Small intestine (tissue), 7 donors: ENCODE data around the gene HEATR5B. TPM values are rescaled to one million over a fixed set of nuclear protein-coding genes. Genes with fewer than 3 reads are reported as not detected.

Experiments used
- DNase-seq, 2 donors: peaks; one replicate each; pipeline versions ENCODE4 v3.0.0 to v3.0.0-alpha.2; 2013
- FAIRE-seq: peaks from 2 replicates; lab custom pipeline; 2012; peaks lifted over from hg19 to GRCh38; lab: Jason Lieb, UNC
- H3K27ac ChIP-seq, 3 donors: one replicate each; pipeline ENCODE4 v1.5.1; 2013; ENCODE audit warnings: low read length in 2 of 3, mild to moderate bottlenecking in 2 of 3, control low read depth in 1 of 3, inconsistent platforms in 1 of 3, low read depth in 1 of 3, moderate library complexity in 1 of 3
- H3K27me3 ChIP-seq, 3 donors: one replicate each; pipeline ENCODE4 v1.6.1; 2013; ENCODE audit warnings: low read length in 3 of 3, inconsistent platforms in 1 of 3; ENCODE audit not compliant: control insufficient read depth in 3 of 3, insufficient read depth in 3 of 3
- H3K36me3 ChIP-seq, 3 donors: one replicate each; pipeline ENCODE4 v1.6.1; 2013; ENCODE audit warnings: low read length in 3 of 3, inconsistent platforms in 1 of 3, low read depth in 1 of 3, mild to moderate bottlenecking in 1 of 3, moderate library complexity in 1 of 3; ENCODE audit not compliant: control insufficient read depth in 3 of 3, insufficient read depth in 2 of 3
- H3K4me1 ChIP-seq, 3 donors: one replicate each; pipeline ENCODE4 v1.6.1; 2013; ENCODE audit warnings: low read length in 2 of 3, inconsistent platforms in 1 of 3, low read depth in 1 of 3, mild to moderate bottlenecking in 1 of 3, moderate library complexity in 1 of 3; ENCODE audit not compliant: control insufficient read depth in 3 of 3, insufficient read depth in 2 of 3
- H3K4me3 ChIP-seq, 3 donors: one replicate each; pipeline ENCODE4 v1.5.1; 2013; ENCODE audit warnings: low read length in 3 of 3, control low read depth in 1 of 3, inconsistent platforms in 1 of 3, low read depth in 1 of 3, mild to moderate bottlenecking in 1 of 3, moderate library complexity in 1 of 3
- H3K9me3 ChIP-seq, 2 donors: one replicate each; pipeline ENCODE4 v1.6.1; 2013; ENCODE audit warnings: low read depth in 1 of 2, low read length in 1 of 2; ENCODE audit not compliant: control insufficient read depth in 2 of 2, insufficient read depth in 1 of 2
- WGBS, 3 donors: extraction: QIAGEN DNeasy Blood & Tissue Kit; methylation state at CpG; one replicate each; pipeline ENCODE4 v1.1.7; 2013; 5-methylcytosine and 5-hydroxymethylcytosine counted together
- polyA plus RNA-seq, 4 donors: library from polyadenylated mRNA; stranded (reverse) in 3 of 4; unstranded in 1 of 4; fragments of 200-250 nt in 3 of 4; fragments of 120-200 nt in 1 of 4; gene quantifications; one replicate each; pipeline versions ENCODE4 v1.2.1 to v1.2.3, GENCODE V29; 2013
- donor health status: healthy with polysubstance abuse.
- donor health status: control.
- donor health status: control.
- donor health status: Bipolar disorder and iron deficiency.
- donor health status: healthy.

Gene HEATR5B
- polyA plus RNA-seq, 4 donors: 6.2 to 18.3 (median 10.5) TPM

GRCh38 chr2:37090019-37090477 is 5.9 kb upstream of the HEATR5B start:
- no peak for DNase-seq
- Histone ChIP-seq H3K27me3 (no peaks in the 10 kb centered on the region), H3K4me3 (no peak overlapping the region), H3K9me3 (no peaks in the 10 kb centered on the region), H3K27ac (no peak overlapping the region), H3K4me1 (no peaks in the 10 kb centered on the region), H3K36me3 (peaks cover 7 to 11% (median 9%) of the 10 kb centered on the region in 3 donors)
- no peak for FAIRE-seq
- 73 to 89% (median 81%) methylated on average over 4 of the region's 4 CpGs for WGBS, 3 donors

GRCh38 chr2:37085731-37086147 is 1.6 kb upstream of the HEATR5B start:
- no peak for DNase-seq
- Histone ChIP-seq H3K4me1 (peaks cover 0 to 8% (median 5%) of the 10 kb centered on the region in 3 donors), H3K27me3 (no peaks in the 10 kb centered on the region), H3K36me3 (peaks cover 2 to 10% (median 2%) of the 10 kb centered on the region in 3 donors), H3K27ac (no peak overlapping the region), H3K9me3 (no peaks in the 10 kb centered on the region), H3K4me3 (no peak overlapping the region)
- 55 to 71% (median 66%) methylated on average over 1 of the region's 1 CpG for WGBS, 3 donors
- no peak for FAIRE-seq

- WGBS, 3 donors: 1 to 3% (median 2%) methylated on average over 10 of the region's 10 CpGs
- no peaks in the 10 kb centered on the region for H3K27me3 ChIP-seq
- no peak for DNase-seq
- H3K9me3 ChIP-seq: no peaks in the 10 kb centered on the region
- no peak for FAIRE-seq
- peak overlapping the region; percentile 76 to 89 (median 76) for H3K4me3 ChIP-seq
- H3K36me3 ChIP-seq: peaks cover 2 to 10% (median 2%) of the 10 kb centered on the region in 3 donors
- peaks cover 0 to 11% (median 5%) of the 10 kb centered on the region in 3 donors for H3K4me1 ChIP-seq
- H3K27ac ChIP-seq: peak overlapping the region in 2 of 3 donors; percentile 36 to 89
Observed at GRCh38 chr2:37084797-37085196, 625 bp upstream of the HEATR5B start.

DNA sequence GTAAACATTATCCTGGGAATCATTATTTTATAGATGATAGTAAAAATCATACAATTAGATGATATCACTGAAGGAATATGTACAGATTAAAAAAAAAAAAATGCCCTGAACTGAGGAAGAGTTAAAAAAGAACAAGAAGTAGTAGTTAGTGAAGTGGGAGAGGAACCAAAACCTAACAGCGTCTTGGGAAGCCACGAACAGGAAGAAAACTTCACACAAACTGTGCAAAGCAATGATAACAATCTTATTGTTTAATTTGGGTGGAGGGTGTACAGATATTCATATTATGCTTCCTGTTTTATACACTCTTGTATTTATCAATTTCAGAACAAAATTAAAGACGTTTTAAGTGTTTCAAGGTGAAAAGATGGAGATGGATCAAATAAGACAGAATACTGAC is 3.5 kb downstream of the HEATR5B start:
- Histone ChIP-seq H3K27me3 (no peaks in the 10 kb centered on the region), H3K27ac (no peak overlapping the region), H3K4me1 (peaks cover 0 to 11% (median 5%) of the 10 kb centered on the region in 3 donors), H3K36me3 (peaks cover 0 to 11% (median 5%) of the 10 kb centered on the region in 3 donors), H3K4me3 (no peak overlapping the region), H3K9me3 (no peaks in the 10 kb centered on the region)
- DNase-seq: no peak
- 43 to 66% (median 50%) methylated on average over 3 of the region's 3 CpGs for WGBS, 3 donors
- no peak for FAIRE-seq

DNA sequence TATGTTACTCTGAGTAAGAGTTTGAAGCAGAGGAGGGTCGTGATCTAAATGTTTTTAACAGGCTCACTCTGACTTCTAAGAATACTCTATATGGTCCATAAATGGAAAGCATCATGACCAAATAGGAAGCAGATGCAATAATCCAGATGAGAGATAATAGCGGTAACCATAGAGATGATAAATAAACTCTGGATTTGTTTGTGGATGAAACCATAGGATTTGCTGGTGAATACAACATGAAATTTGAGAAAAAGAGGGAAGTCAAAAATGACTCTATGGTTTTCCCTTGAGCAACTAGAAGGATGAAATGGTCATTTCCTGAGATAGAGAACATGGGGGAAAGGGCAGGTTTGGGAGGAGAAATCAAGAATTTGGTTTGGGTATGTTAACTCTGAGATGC is 3.9 kb downstream of the HEATR5B start:
- DNase-seq: no peak
- Histone ChIP-seq H3K9me3 (no peaks in the 10 kb centered on the region), H3K36me3 (peaks cover 0 to 11% (median 5%) of the 10 kb centered on the region in 3 donors), H3K27ac (no peak overlapping the region), H3K27me3 (no peaks in the 10 kb centered on the region), H3K4me1 (peaks cover 0 to 11% (median 5%) of the 10 kb centered on the region in 3 donors), H3K4me3 (no peak overlapping the region)
- 59 to 95% (median 81%) methylated on average over 2 of the region's 2 CpGs for WGBS, 3 donors
- FAIRE-seq: no peak

DNA sequence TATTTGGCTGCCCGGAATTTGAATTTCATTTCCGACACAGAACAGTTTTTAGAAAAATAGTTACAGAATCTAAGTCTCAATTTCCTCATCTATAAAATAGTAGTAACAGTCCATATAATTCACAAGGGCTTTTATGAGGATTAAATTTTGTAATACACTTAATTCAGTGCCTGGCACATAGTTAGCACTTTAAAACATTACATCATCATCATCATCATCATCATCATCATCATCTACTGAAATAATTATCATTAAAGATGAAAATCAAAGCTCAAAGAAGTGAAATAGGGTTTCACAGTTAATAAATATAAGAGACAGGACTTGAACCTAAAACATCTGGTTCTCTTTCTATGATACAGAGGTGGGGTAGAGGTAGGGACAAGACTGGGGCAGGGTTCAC is 13.2 kb downstream of the HEATR5B start:
- DNase-seq: no peak
- no peaks in the 10 kb centered on the region for H3K4me1 ChIP-seq
- peaks cover 5 to 22% (median 11%) of the 10 kb centered on the region in 3 donors for H3K36me3 ChIP-seq
- H3K9me3 ChIP-seq: no peaks in the 10 kb centered on the region
- no peak overlapping the region for H3K4me3 ChIP-seq
- FAIRE-seq: no peak
- WGBS, 3 donors: 95 to 100% (median 95%) methylated on average over 2 of the region's 2 CpGs
- H3K27me3 ChIP-seq: no peaks in the 10 kb centered on the region
- no peak overlapping the region for H3K27ac ChIP-seq

- Histone ChIP-seq H3K4me3 (no peak overlapping the region), H3K4me1 (no peaks in the 10 kb centered on the region), H3K9me3 (no peaks in the 10 kb centered on the region), H3K27ac (no peak overlapping the region), H3K27me3 (no peaks in the 10 kb centered on the region), H3K36me3 (peaks cover 8 to 36% (median 20%) of the 10 kb centered on the region in 3 donors)
- DNase-seq (no peak), FAIRE-seq (no peak)
- 83 to 90% (median 85%) methylated on average over 6 of the region's 6 CpGs for WGBS, 3 donors
Observed at GRCh38 chr2:37068686-37069085, 15.5 kb downstream of the HEATR5B start.

DNA sequence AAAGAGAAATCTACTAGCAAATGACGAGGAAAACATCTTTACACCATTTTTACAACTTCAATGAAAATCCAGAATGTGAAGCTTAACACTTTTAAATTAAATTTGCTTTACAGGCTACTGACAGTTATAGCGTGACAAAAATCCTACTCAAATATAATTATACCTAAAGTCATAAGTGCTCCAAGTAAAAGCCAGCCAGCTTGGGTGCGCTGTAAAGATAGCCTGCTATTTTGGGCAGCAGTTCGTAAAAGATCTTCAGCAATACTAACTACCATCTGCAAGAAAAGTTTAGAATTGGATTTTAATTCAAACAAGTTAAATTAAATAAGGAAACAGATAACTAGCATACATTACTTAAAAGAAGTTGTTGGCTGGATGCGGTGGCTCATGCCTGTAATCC is 22.4 kb downstream of the HEATR5B start:
- 97 to 98% (median 98%) methylated on average over 5 of the region's 5 CpGs for WGBS, 3 donors
- peaks cover 3 to 27% (median 23%) of the 10 kb centered on the region in 3 donors for H3K36me3 ChIP-seq
- no peak for FAIRE-seq

More for the DNA sequence above, 22.4 kb downstream of the HEATR5B start:
- no peaks in the 10 kb centered on the region for H3K4me1 ChIP-seq
- H3K27ac ChIP-seq: no peak overlapping the region
- H3K4me3 ChIP-seq: no peak overlapping the region
- H3K9me3 ChIP-seq: no peaks in the 10 kb centered on the region
- H3K27me3 ChIP-seq: no peaks in the 10 kb centered on the region
- DNase-seq: no peak
